GM21515 (cell line): Measurements from ENCODE around the gene FNDC3A.
"Not testable (repeated sequence)": the region's sequence is repeated elsewhere in the genome, so short reads cannot be mapped to it uniquely, and the experiment has no call there.

Source experiments
- ATAC-seq: cut with Tn5 transposase; IDR thresholded peaks from one replicate; pipeline ENCODE4 v1.9.1; 2021; ENCODE audit not compliant: unreplicated experiment

The FNDC3A gene

GRCh38 chr13:49082653-49083536, 107.2 kb downstream of the FNDC3A start:
- peak; percentile 75 for ATAC-seq

DNA sequence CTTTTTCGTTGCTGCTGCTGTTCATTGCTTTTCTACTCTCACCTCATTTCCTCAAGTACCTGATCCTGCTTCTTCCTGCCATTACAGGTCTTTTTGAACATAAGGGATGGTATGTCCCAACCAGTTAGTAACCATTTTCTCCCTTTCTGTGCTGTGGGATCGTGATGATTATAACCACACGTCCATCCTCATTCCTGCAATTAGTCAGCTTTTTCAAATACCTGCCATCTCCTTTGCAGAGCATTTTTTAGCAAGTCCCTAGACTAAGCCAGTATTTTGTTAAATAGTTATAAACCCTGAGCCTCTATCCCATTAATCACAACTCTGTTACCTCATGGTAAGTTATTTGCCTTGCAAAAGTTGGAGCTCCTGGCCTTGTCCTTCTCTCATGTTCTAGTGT, 109.2 kb downstream of the FNDC3A start:
- no peak for ATAC-seq

DNA sequence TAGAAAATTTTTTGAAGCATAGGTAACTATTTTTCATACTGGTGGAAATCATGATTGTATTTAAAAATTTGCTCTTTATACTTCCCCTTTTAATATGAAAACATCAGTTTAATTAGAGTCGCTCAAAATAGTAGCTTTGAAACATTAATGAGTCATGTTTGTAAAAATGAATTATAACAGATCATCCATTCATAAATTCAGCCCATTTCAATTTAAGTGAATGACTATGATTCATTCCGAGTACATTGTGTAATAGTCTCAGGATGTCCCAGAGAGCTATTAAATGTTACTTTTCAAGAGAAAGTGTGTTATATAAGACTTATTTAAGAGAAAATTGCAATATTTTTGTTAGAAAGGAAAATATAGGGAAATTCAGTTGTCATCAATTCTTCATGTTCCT, 111.0 kb downstream of the FNDC3A start:
- no peak for ATAC-seq

DNA sequence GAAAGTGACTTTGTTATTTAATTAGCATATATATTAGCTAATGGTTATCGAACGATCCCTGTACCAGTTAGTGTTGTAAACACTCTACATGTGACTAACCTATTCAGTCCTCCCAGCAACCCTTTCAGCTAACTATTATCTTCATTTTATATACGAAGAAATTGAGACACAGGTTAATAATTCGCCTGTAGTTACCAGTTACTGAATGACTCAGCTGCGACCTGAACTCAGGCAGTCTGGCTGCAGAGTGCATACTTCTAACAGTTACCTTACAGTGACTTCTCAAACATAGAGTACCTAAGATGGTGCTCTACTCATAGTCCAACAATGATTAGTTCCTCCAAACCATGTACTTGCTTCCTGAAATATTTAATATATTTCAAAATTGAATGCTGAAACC, 117.7 kb downstream of the FNDC3A start:
- ATAC-seq: no peak

GRCh38 chr13:49097374-49097773, 121.7 kb downstream of the FNDC3A start:
- ATAC-seq: no peak

DNA sequence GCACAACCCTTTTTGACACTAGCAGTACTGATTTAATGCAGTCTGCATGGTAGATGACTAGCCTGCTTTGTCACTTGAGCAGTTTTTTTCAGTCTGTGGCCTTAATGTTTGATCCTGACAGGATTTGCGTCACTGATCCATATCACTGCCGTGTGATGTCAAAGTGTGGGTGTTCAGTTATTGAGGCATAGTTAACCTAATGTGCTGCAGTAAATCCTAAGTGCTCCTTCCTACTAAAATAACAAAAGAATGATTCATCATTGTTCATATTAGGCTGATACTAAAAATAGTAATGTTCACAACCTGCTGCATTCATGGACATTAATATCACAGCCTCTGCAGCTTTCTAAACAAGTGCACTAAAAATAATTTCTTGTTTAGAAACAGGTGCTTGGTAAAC, 122.5 kb downstream of the FNDC3A start:
- ATAC-seq: no peak

DNA sequence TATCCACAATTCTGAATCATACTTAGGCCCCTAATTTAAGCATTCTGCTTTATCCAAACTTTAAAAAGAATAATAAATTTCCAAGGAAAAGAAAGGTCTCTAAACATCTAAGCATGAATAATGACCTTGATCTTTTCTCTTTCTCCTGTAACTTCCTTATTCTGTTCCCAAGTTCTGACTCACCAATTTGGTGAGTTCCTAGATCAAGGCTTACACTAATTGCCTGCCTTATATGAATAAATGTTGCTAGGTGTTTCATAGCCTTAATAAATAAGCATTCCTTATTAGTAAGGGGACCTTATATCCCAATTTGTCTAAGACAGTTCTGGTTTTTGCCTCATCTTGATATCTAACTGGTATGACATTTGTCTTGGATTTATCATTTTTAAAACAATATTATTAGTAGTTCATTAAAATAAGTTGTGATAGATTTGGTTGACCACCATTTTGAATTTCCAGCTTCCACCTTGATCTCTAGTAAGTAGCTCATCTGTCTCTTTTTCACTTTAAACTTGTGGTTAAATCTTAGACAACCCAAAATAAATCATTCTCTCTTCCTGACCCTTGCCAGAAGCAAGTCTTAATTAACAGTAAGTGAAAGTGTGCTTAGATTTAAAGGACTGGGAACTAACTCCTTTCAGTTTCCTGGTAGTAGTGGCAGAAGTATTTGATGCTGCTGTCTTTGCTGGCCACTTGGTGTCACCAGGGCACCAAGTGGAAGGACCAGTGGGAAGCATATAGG, 123.2 kb downstream of the FNDC3A start:
- no peak for ATAC-seq

DNA sequence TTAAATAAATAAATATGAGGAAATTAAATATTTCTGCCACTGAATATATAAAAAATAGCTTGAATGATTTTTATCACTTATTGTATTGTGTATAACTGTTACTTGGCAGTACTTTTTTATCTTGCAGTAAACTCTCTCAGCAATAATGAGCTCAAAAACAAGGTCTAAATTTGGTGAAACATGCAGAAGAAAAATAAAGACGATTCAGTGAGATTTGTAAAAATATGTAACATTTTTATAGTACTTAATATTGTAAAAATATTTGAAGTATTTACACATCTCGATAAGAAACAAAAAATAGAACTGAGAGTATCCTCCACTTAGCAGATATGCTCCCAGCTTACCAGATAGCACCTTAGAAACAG, 123.8 kb downstream of the FNDC3A start:
- ATAC-seq: no peak

DNA sequence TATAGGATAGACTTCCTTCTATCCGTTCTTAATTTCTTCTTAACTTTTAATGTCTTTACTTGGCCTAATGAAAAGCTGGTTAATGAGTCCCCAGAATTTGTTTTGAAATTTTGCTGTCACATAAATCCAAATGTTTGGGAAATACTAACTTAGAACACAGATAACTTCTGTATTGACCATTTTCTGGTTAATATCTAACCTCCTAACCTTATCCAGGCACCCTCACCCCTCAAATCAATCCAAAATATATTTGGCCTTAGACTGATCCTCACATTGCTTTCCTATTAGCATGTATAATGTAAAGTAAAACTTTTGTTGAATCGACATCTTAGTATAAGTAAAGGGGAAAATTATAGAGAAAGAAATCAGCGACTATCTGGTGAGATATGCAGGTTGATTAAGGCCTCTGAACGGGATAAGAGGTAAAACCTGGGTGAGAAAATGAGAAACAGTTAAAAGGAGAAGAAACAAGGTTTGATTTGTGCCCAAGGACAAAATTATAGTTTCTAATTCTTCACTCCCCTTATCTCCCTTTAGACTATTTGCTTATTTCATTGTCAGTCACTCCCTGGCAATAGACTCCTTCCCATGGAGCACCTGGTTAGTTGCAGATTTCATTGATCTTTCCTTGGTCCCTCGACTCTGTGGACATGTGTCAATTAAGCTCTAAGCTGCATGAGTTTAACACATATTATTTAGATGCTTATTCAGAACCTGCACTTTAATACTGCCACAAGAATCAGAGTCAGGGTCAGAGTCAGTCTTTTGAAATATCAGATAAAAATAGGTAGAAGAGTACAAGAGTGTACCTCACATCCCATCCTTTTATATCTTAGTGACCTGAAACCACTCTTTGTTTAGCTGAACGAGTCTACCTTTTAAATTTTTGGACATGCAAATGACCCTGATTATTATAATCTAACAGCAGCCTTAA, 125.2 kb downstream of the FNDC3A start:
- no peak for ATAC-seq

DNA sequence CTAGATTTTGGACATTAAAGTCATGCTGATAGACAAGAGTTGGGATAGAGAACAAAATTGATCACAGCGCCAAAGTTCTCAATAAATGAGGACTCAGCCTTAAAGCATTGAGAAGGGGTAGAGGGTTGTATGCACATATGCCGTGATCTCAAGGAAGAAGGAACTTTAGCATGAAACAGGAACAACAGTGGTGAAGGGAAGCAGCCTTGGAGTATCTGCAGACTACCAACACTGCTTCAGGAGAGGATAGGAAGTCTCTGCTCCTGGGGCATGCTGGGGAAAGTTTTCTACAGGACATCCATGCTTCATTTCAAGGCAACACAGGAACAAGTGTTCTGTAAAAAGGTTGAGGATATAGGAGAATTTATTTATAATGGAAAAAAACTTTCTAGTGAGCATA, 132.5 kb downstream of the FNDC3A start:
- no peak for ATAC-seq

- ATAC-seq: no peak
These were observed 134.6 kb downstream of the FNDC3A start for GRCh38 chr13:49110122-49110912.

DNA sequence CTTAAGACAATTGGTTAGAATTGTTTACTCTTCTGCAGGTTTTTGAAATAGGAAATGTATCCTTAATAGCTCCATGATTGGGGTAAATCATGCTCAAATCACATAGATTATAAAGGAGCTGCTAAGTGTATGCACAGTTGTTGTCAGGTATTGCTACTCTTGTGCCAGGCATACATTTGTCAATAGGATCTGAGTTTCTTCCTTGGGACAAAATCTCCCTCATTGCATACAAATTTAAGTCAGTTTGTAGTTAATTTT, 135.1 kb downstream of the FNDC3A start:
- no peak for ATAC-seq

DNA sequence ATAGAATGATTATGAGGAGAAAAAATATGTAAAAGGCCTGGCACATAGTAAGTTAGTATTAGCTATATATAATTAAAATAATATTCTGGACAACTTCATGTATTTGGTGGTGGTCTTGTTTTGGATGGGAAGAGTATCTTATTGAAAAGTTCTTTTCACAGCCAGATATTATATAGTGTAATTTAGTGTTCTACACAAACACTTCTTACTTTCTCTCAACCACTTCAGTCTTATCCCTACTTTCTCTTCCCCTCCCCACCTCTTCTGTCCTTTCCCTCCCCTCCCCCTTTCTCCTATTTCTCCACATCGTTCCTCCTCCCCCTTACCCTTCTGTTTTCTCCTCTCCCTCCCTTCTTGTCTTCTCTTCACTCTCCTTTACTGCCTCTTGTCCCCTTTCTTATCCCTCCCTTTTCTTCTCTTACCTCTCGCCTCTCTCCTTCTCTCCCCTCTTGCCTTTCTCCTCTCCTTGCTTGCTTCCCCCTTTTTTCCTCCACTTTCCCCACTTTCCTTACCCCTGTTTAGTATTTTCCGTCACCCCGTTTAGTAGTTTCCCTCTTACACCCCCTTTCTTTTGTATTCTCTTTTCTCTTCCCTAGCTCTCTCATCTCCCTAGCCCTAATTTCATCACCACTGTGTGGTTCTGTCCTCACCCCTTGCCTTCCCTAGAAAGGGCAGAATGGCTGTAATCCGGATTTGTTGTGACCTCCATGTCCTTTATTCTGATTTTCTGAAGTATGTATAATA, 137.2 kb downstream of the FNDC3A start:
- ATAC-seq: no peak

- no peak for ATAC-seq
These were observed 138.0 kb downstream of the FNDC3A start for GRCh38 chr13:49113526-49114286.

DNA sequence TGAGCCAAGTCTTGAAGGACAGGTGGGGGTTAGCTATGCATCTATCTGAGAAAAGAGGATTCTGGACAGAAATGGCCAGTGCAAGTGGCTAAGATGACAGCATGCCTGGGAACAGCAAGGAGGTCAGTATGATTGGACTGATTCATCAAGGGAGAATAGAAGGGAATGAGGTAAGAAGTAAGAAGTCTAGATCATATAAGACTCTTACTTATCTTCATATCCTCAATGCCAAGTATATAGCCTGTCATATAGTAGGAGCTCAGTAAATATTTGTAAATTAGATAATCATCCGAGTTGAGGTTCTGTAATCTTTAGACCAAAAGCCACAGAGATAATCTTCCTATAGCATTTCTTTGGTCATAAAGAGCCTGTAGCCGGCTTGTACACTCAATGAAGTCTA, 141.2 kb downstream of the FNDC3A start:
- ATAC-seq: no peak

GRCh38 chr13:49118455-49118854, 142.7 kb downstream of the FNDC3A start:
- not testable (repeated sequence) for ATAC-seq

DNA sequence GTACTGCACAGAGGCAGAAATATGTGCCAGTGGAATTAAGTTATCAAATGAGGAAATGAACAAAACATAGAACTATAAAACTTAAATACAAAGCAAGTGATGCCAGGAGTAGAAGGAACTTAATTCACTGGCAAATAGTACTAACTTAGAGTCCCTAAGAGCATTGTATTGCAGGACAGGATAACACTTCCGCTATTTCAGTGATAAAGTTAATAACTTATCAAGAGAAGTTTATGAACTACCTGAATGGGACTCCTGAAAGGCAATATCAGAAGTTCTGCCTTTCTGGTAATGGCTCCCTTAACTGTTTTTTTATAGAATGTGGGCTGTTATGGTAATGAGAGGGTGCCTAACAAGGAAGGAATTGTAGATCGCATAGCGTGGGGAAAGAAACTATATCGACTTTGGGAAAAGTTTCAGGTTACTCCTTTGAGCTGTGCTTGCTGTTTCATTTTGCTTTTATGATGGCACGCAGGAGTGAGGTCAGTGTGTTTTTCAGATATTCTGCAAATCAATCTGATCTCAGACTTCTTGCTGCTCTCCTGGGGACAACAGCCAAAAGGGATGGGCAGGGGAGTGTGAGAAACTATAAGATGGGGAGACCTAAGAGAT, 149.1 kb downstream of the FNDC3A start:
- no peak for ATAC-seq

- no peak for ATAC-seq
These were observed 150.3 kb downstream of the FNDC3A start for GRCh38 chr13:49125964-49126524.
